OCI-LY7 (cell line): ENCODE measurements around the gene DUSP22.

Experiments used
- EZH2phosphoT487 ChIP-seq: fragments of 200-600 bp; sonication (generic); IDR thresholded peaks from 2 replicates; pipeline ENCODE4 v1.6.1; 2018; ENCODE audit warnings: low read depth, borderline replicate concordance, mild to moderate bottlenecking, mixed run types, antibody characterized with exemption, low read length, moderate library complexity, mixed read lengths
- TF ChIP-seq, protein P1 (sequence below): fragments of 200-600 bp; sonication (generic); conservative IDR thresholded peaks from 2 replicates; pipeline ENCODE4 v1.5.1; 2014; ENCODE audit warnings: mild to moderate bottlenecking, antibody characterized with exemption, low read length, moderate library complexity, mixed read lengths

- TF ChIP-seq, protein P1, sequence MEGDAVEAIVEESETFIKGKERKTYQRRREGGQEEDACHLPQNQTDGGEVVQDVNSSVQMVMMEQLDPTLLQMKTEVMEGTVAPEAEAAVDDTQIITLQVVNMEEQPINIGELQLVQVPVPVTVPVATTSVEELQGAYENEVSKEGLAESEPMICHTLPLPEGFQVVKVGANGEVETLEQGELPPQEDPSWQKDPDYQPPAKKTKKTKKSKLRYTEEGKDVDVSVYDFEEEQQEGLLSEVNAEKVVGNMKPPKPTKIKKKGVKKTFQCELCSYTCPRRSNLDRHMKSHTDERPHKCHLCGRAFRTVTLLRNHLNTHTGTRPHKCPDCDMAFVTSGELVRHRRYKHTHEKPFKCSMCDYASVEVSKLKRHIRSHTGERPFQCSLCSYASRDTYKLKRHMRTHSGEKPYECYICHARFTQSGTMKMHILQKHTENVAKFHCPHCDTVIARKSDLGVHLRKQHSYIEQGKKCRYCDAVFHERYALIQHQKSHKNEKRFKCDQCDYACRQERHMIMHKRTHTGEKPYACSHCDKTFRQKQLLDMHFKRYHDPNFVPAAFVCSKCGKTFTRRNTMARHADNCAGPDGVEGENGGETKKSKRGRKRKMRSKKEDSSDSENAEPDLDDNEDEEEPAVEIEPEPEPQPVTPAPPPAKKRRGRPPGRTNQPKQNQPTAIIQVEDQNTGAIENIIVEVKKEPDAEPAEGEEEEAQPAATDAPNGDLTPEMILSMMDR: no peak
- TF ChIP-seq EZH2phosphoT487: no peak
Observed at GRCh38 chr6:395432-396125, 103.3 kb downstream of the DUSP22 start.
